ENCODE data around the gene C19orf81. TPM values are rescaled to one million over a fixed set of nuclear protein-coding genes. Genes with fewer than 3 reads are reported as not detected.

The C19orf81 gene
- total RNA-seq, 1 donor from 2014 or later: 2.3 TPM

Other genes with a start within 250 kb of the C19orf81 start
- gene SPIB, start 230.5 kb upstream of the C19orf81 start, total RNA-seq: not detected
- gene MYBPC2, start 216.6 kb upstream of the C19orf81 start, total RNA-seq: not detected
- gene EMC10, start 172.9 kb upstream of the C19orf81 start, total RNA-seq: 59.0 TPM
- 0.62 TPM for gene GARIN5A, start 172.6 kb upstream of the C19orf81 start, total RNA-seq
- 3.9 TPM for gene JOSD2, start 138.3 kb upstream of the C19orf81 start, total RNA-seq
- gene ASPDH, start 135.5 kb upstream of the C19orf81 start, total RNA-seq: 0.62 TPM
- 75.8 TPM for gene LRRC4B, start 81.0 kb upstream of the C19orf81 start, total RNA-seq
- 17.0 TPM for gene SYT3, start 9.6 kb upstream of the C19orf81 start, total RNA-seq
- gene SHANK1, start 70.4 kb downstream of the C19orf81 start, total RNA-seq: 15.9 TPM
- gene CLEC11A, start 73.9 kb downstream of the C19orf81 start, total RNA-seq: 2.5 TPM
- gene GPR32, start 121.0 kb downstream of the C19orf81 start, total RNA-seq: not detected
- gene ACP4, start 141.0 kb downstream of the C19orf81 start, total RNA-seq: not detected
- not detected for gene KLK1, start 174.3 kb downstream of the C19orf81 start, total RNA-seq
- not detected for gene KLK15, start 184.1 kb downstream of the C19orf81 start, total RNA-seq
- not detected for gene KLK3, start 205.5 kb downstream of the C19orf81 start, total RNA-seq
- not detected for gene KLK2, start 224.0 kb downstream of the C19orf81 start, total RNA-seq